ENCODE results near the gene C1orf159. TPM values are rescaled to one million over a fixed set of nuclear protein-coding genes. Genes with fewer than 3 reads are reported as not detected.

The C1orf159 gene
- total RNA-seq, 1 experiment from 2014 or later = 32.4 TPM

- Mint-ChIP-seq H3K9me3 (ENCODE audit: low read depth, unreplicated experiment) (no peaks in the 10 kb centered on the region), H3K36me3 (ENCODE audit: insufficient read depth, unreplicated experiment) (peaks cover 26% of the 10 kb centered on the region), H3K4me3 (ENCODE audit: low read depth, unreplicated experiment) (no peak overlapping the region), H3K4me1 (ENCODE audit: low read depth, unreplicated experiment) (peaks cover 8% of the 10 kb centered on the region), H3K27me3 (ENCODE audit: unreplicated experiment) (no peaks in the 10 kb centered on the region), H3K27ac (ENCODE audit: unreplicated experiment) (no peak overlapping the region)
- TF ChIP-seq CTCF (IDR thresholded peaks at IDR 0.05; ENCODE audit: unreplicated experiment) = no peak
- no TSS peak for BruUV-seq (replicated peaks)
- CTCF ChIA-PET = interaction anchor here (2.4 kb wide), 1 partner anchor 39 kb away, joined by 8 read pairs; no protein-coding TSS in a partner anchor
- no peak for DNase-seq
- intact Hi-C loops (cut with micrococcal nuclease; ENCODE audit: unreplicated experiment) = loop anchor here (2.0 to 5.0 kb wide), 2 partner anchors 39 to 123 kb away; partner anchors contain the start of gene C1QTNF12
These were observed 8.0 kb upstream of the C1orf159 start for GRCh38 chr1:1123581-1124507.

GRCh38 chr1:1122981-1123480, 7.1 kb upstream of the C1orf159 start:
- TF ChIP-seq CTCF (IDR thresholded peaks at IDR 0.05; ENCODE audit: unreplicated experiment) = no peak
- no TSS peak for BruUV-seq (replicated peaks)
- Mint-ChIP-seq H3K27ac (ENCODE audit: unreplicated experiment) (no peak overlapping the region), H3K36me3 (ENCODE audit: insufficient read depth, unreplicated experiment) (peaks cover 18% of the 10 kb centered on the region), H3K9me3 (ENCODE audit: low read depth, unreplicated experiment) (no peaks in the 10 kb centered on the region), H3K4me3 (ENCODE audit: low read depth, unreplicated experiment) (peak overlapping the region; percentile 30), H3K4me1 (ENCODE audit: low read depth, unreplicated experiment) (peaks cover 8% of the 10 kb centered on the region), H3K27me3 (ENCODE audit: unreplicated experiment) (no peaks in the 10 kb centered on the region)
- intact Hi-C loops (cut with micrococcal nuclease; ENCODE audit: unreplicated experiment) = loop anchor here (2.0 to 5.0 kb wide), 2 partner anchors 40 to 124 kb away; partner anchors contain the start of gene C1QTNF12
- CTCF ChIA-PET = interaction anchor here (1.0 to 2.4 kb wide), 4 partner anchors 34 to 168 kb away, joined by 4 to 17 read pairs (median 8); no protein-coding TSS in a partner anchor
- DNase-seq = no peak

- Mint-ChIP-seq H3K4me3 (ENCODE audit: low read depth, unreplicated experiment) (peak overlapping the region; percentile 30), H3K27ac (ENCODE audit: unreplicated experiment) (no peak overlapping the region), H3K36me3 (ENCODE audit: insufficient read depth, unreplicated experiment) (peaks cover 11% of the 10 kb centered on the region), H3K27me3 (ENCODE audit: unreplicated experiment) (no peaks in the 10 kb centered on the region), H3K4me1 (ENCODE audit: low read depth, unreplicated experiment) (peaks cover 8% of the 10 kb centered on the region), H3K9me3 (ENCODE audit: low read depth, unreplicated experiment) (no peaks in the 10 kb centered on the region)
- CTCF ChIA-PET = interaction anchor here (1.0 to 2.4 kb wide), 4 partner anchors 34 to 169 kb away, joined by 4 to 17 read pairs (median 8); no protein-coding TSS in a partner anchor
- DNase-seq = peak; percentile 88
- BruUV-seq (replicated peaks) = no TSS peak
- intact Hi-C loops (cut with micrococcal nuclease; ENCODE audit: unreplicated experiment) = loop anchor here (2.0 to 5.0 kb wide), 2 partner anchors 41 to 125 kb away; partner anchors contain the start of gene C1QTNF12
- TF ChIP-seq CTCF (IDR thresholded peaks at IDR 0.05; ENCODE audit: unreplicated experiment) = peak; percentile 85
These were observed 6.4 kb upstream of the C1orf159 start for GRCh38 chr1:1122078-1122811.

- Mint-ChIP-seq H3K36me3 (ENCODE audit: insufficient read depth, unreplicated experiment) (peaks cover 15% of the 10 kb centered on the region), H3K4me3 (ENCODE audit: low read depth, unreplicated experiment) (no peak overlapping the region), H3K27me3 (ENCODE audit: unreplicated experiment) (no peaks in the 10 kb centered on the region), H3K4me1 (ENCODE audit: low read depth, unreplicated experiment) (peaks cover 8% of the 10 kb centered on the region), H3K9me3 (ENCODE audit: low read depth, unreplicated experiment) (no peaks in the 10 kb centered on the region), H3K27ac (ENCODE audit: unreplicated experiment) (no peak overlapping the region)
- no peak for TF ChIP-seq CTCF (IDR thresholded peaks at IDR 0.05; ENCODE audit: unreplicated experiment)
- no peak for DNase-seq
- intact Hi-C loops (cut with micrococcal nuclease; ENCODE audit: unreplicated experiment) = loop anchor here (2.0 to 5.0 kb wide), 2 partner anchors 41 to 126 kb away; partner anchors contain the start of gene C1QTNF12
- no TSS peak for BruUV-seq (replicated peaks)
- CTCF ChIA-PET = interaction anchor here (1.5 to 2.4 kb wide), 3 partner anchors 35 to 169 kb away, joined by 4 to 17 read pairs (median 8); no protein-coding TSS in a partner anchor
These were observed 5.8 kb upstream of the C1orf159 start for GRCh38 chr1:1121611-1122077.

Measured in Calu3 (cell line).